ENCODE results near the gene FNDC1. TPM values are rescaled to one million over a fixed set of nuclear protein-coding genes. Genes with fewer than 3 reads are reported as not detected.

Gene FNDC1
- total RNA-seq, 1 experiment from 2014 or later: 0.17 TPM

GRCh38 chr6:159197251-159197650, 28.1 kb downstream of the FNDC1 start:
- no peaks in the 10 kb centered on the region for H3K36me3 Mint-ChIP-seq (ENCODE audit: insufficient read depth, unreplicated experiment)
- no TSS peak for BruUV-seq (replicated peaks)
- intact Hi-C loops (cut with micrococcal nuclease; ENCODE audit: unreplicated experiment): no loop called here
- no peaks in the 10 kb centered on the region for H3K4me1 Mint-ChIP-seq (ENCODE audit: low read depth, unreplicated experiment)
- no peak for DNase-seq
- H3K9me3 Mint-ChIP-seq (ENCODE audit: low read depth, unreplicated experiment): no peaks in the 10 kb centered on the region
- no peak overlapping the region for H3K4me3 Mint-ChIP-seq (ENCODE audit: low read depth, unreplicated experiment)
- no peak for TF ChIP-seq CTCF (IDR thresholded peaks at IDR 0.05; ENCODE audit: unreplicated experiment)
- peaks cover 100% of the 10 kb centered on the region for H3K27me3 Mint-ChIP-seq (ENCODE audit: unreplicated experiment)
- CTCF ChIA-PET: no interaction called here
- H3K27ac Mint-ChIP-seq (ENCODE audit: unreplicated experiment): no peak overlapping the region

- Mint-ChIP-seq H3K27ac (ENCODE audit: unreplicated experiment) (no peak overlapping the region), H3K4me1 (ENCODE audit: low read depth, unreplicated experiment) (no peaks in the 10 kb centered on the region), H3K9me3 (ENCODE audit: low read depth, unreplicated experiment) (no peaks in the 10 kb centered on the region), H3K36me3 (ENCODE audit: insufficient read depth, unreplicated experiment) (no peaks in the 10 kb centered on the region), H3K27me3 (ENCODE audit: unreplicated experiment) (peaks cover 100% of the 10 kb centered on the region), H3K4me3 (ENCODE audit: low read depth, unreplicated experiment) (no peak overlapping the region)
- no TSS peak for BruUV-seq (replicated peaks)
- intact Hi-C loops (cut with micrococcal nuclease; ENCODE audit: unreplicated experiment): no loop called here
- CTCF ChIA-PET: interaction anchor here (0.6 to 0.7 kb wide), 2 partner anchors 27 to 620 kb away, joined by 3 read pairs; no protein-coding TSS in a partner anchor
- DNase-seq: no peak
- TF ChIP-seq CTCF (IDR thresholded peaks at IDR 0.05; ENCODE audit: unreplicated experiment): no peak
Measured at GRCh38 chr6:159201336-159201735, 32.1 kb downstream of the FNDC1 start.

GRCh38 chr6:159203304-159204005, 34.3 kb downstream of the FNDC1 start:
- peaks cover 100% of the 10 kb centered on the region for H3K27me3 Mint-ChIP-seq (ENCODE audit: unreplicated experiment)
- intact Hi-C loops (cut with micrococcal nuclease; ENCODE audit: unreplicated experiment): no loop called here
- H3K9me3 Mint-ChIP-seq (ENCODE audit: low read depth, unreplicated experiment): no peaks in the 10 kb centered on the region
- BruUV-seq (replicated peaks): no TSS peak
- no peaks in the 10 kb centered on the region for H3K36me3 Mint-ChIP-seq (ENCODE audit: insufficient read depth, unreplicated experiment)
- no peak overlapping the region for H3K27ac Mint-ChIP-seq (ENCODE audit: unreplicated experiment)
- CTCF ChIA-PET: no interaction called here
- no peak for TF ChIP-seq CTCF (IDR thresholded peaks at IDR 0.05; ENCODE audit: unreplicated experiment)
- no peak for DNase-seq
- no peak overlapping the region for H3K4me3 Mint-ChIP-seq (ENCODE audit: low read depth, unreplicated experiment)
- H3K4me1 Mint-ChIP-seq (ENCODE audit: low read depth, unreplicated experiment): no peaks in the 10 kb centered on the region

GRCh38 chr6:159204605-159205004, 35.4 kb downstream of the FNDC1 start:
- BruUV-seq (replicated peaks): no TSS peak
- H3K4me3 Mint-ChIP-seq (ENCODE audit: low read depth, unreplicated experiment): no peak overlapping the region
- peaks cover 100% of the 10 kb centered on the region for H3K27me3 Mint-ChIP-seq (ENCODE audit: unreplicated experiment)
- no peaks in the 10 kb centered on the region for H3K9me3 Mint-ChIP-seq (ENCODE audit: low read depth, unreplicated experiment)
- CTCF ChIA-PET: interaction anchor here (0.5 kb wide), 1 partner anchor 99 kb away, joined by 4 read pairs; no protein-coding TSS in a partner anchor
- no peak for TF ChIP-seq CTCF (IDR thresholded peaks at IDR 0.05; ENCODE audit: unreplicated experiment)
- intact Hi-C loops (cut with micrococcal nuclease; ENCODE audit: unreplicated experiment): no loop called here
- no peak for DNase-seq
- H3K27ac Mint-ChIP-seq (ENCODE audit: unreplicated experiment): no peak overlapping the region
- H3K4me1 Mint-ChIP-seq (ENCODE audit: low read depth, unreplicated experiment): no peaks in the 10 kb centered on the region
- H3K36me3 Mint-ChIP-seq (ENCODE audit: insufficient read depth, unreplicated experiment): no peaks in the 10 kb centered on the region
